Midbrain (tissue), 1 donor: ENCODE results near the gene ROCK2.
"Not testable (repeated sequence)": the region's sequence is repeated elsewhere in the genome, so short reads cannot be mapped to it uniquely, and the experiment has no call there.

Source experiments
- DNase-seq: peaks from one replicate; lab custom pipeline; 2025; lab: John Stamatoyannopoulos, UW

The ROCK2 gene

GRCh38 chr2:11236335-11236734, 108.1 kb downstream of the ROCK2 start:
- DNase-seq = no peak

- DNase-seq = no peak
Measured at GRCh38 chr2:11235583-11235982, 108.9 kb downstream of the ROCK2 start.

- no peak for DNase-seq
Measured at GRCh38 chr2:11234309-11234708, 110.1 kb downstream of the ROCK2 start.

GRCh38 chr2:11231193-11231592, 113.2 kb downstream of the ROCK2 start:
- DNase-seq = not testable (repeated sequence)

- no peak for DNase-seq
Measured at GRCh38 chr2:11228692-11229091, 115.7 kb downstream of the ROCK2 start.

- no peak for DNase-seq
Measured at GRCh38 chr2:11227595-11227994, 116.8 kb downstream of the ROCK2 start.

- DNase-seq = no peak
Measured at GRCh38 chr2:11224887-11225286, 119.5 kb downstream of the ROCK2 start.

- DNase-seq = no peak
Measured at GRCh38 chr2:11222845-11223244, 121.6 kb downstream of the ROCK2 start.

GRCh38 chr2:11220445-11220844, 124.0 kb downstream of the ROCK2 start:
- no peak for DNase-seq

GRCh38 chr2:11215407-11215806, 129.0 kb downstream of the ROCK2 start:
- no peak for DNase-seq

GRCh38 chr2:11214770-11215169, 129.7 kb downstream of the ROCK2 start:
- DNase-seq = no peak

GRCh38 chr2:11213975-11214374, 130.5 kb downstream of the ROCK2 start:
- DNase-seq = no peak

GRCh38 chr2:11213090-11213638, 131.3 kb downstream of the ROCK2 start:
- no peak for DNase-seq

GRCh38 chr2:11212645-11213044, 131.8 kb downstream of the ROCK2 start:
- DNase-seq = no peak

- no peak for DNase-seq
Measured at GRCh38 chr2:11208083-11208482, 136.4 kb downstream of the ROCK2 start.

GRCh38 chr2:11203480-11203879, 141.0 kb downstream of the ROCK2 start:
- no peak for DNase-seq

- no peak for DNase-seq
Measured at GRCh38 chr2:11201969-11202368, 142.5 kb downstream of the ROCK2 start.

- no peak for DNase-seq
Measured at GRCh38 chr2:11200651-11201050, 143.8 kb downstream of the ROCK2 start.

GRCh38 chr2:11196246-11196645, 148.2 kb downstream of the ROCK2 start:
- no peak for DNase-seq

- DNase-seq = no peak
Measured at GRCh38 chr2:11187731-11188130, 156.7 kb downstream of the ROCK2 start.

- no peak for DNase-seq
Measured at GRCh38 chr2:11187083-11187619, 157.3 kb downstream of the ROCK2 start.

GRCh38 chr2:11186145-11186544, 158.3 kb downstream of the ROCK2 start:
- no peak for DNase-seq

GRCh38 chr2:11182951-11183350, 161.5 kb downstream of the ROCK2 start:
- no peak for DNase-seq

GRCh38 chr2:11180653-11181052, 163.8 kb downstream of the ROCK2 start:
- DNase-seq = no peak
